ENCODE results near the gene SF3B6. TPM values are rescaled to one million over a fixed set of nuclear protein-coding genes. Genes with fewer than 3 reads are reported as not detected.

SF3B6 gene
- total RNA-seq, 2 experiments from 2014 or later, result 59.8 to 62.6 TPM

DNA sequence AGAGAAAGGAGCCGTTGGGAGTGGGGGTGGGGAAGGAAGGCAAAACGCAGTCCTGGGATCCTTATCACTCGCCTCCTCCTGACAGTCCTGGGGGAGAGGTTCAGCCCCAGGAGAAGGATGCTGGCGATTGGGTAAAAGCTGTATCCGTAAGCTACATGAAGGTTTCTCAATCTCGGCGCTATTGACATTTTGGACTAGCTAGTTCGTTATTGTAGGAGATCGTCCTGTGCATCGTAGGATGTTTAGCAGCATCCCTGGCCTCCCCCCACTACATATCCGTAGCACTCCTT lies 9.0 kb upstream of the SF3B6 start:
- Mint-ChIP-seq H3K36me3 (ENCODE audit: low read depth) (peaks cover 35% of the 10 kb centered on the region), H3K27ac (peak overlapping the region; percentile 49)
- no peaks in the 10 kb centered on the region for H3K9me3 ChIP-seq (ENCODE audit: control insufficient read depth in 1 of 2, insufficient read depth in 1 of 2, low read length in 2 of 2)

GRCh38 chr2:24084386-24085199 lies 8.5 kb upstream of the SF3B6 start, which contains the start of gene TP53I3:
Gene TP53I3, minus strand, starts transcription at chr2:24084834. Its CDS starts 508 bp downstream, at chr2:24084326.
- Histone ChIP-seq H3K4me1 (ENCODE audit: insufficient read depth, low read length) (peaks cover 19% of the 10 kb centered on the region), H3K27me3 (ENCODE audit: control insufficient read depth in 1 of 2, insufficient read depth in 2 of 2, low read length in 2 of 2) (no peaks in the 10 kb centered on the region), H3K27ac (ENCODE audit: low read depth in 1 of 2, low read length in 2 of 2) (peak within 1 kb of the TSS in 1 of 2 donors; percentile 5), H3K4me3 (ENCODE audit: low read length) (peak within 1 kb of the TSS; percentile 61), H3K36me3 (ENCODE audit: insufficient read depth, low read length) (peaks cover 15% of the 10 kb centered on the region), H3K9me3 (ENCODE audit: control insufficient read depth in 1 of 2, insufficient read depth in 1 of 2, low read length in 2 of 2) (no peaks in the 10 kb centered on the region)
- H3K4me1 Mint-ChIP-seq (ENCODE audit: low read depth), result peaks cover 21% of the 10 kb centered on the region
- H3K36me3 Mint-ChIP-seq (ENCODE audit: low read depth), result peaks cover 35% of the 10 kb centered on the region
- POLR2A ChIA-PET, result interaction anchor here (0.6 to 3.1 kb wide), 9 partner anchors 8 to 709 kb away, joined by 3 to 33 read pairs (median 6); partner anchors contain the start of genes ATAD2B, CENPO, FAM228B and ITSN2
- peak; percentile 88 for ATAC-seq (ENCODE audit: poor library complexity)
- H3K4me3 Mint-ChIP-seq, result peak within 1 kb of the TSS; percentile 91
- intact Hi-C loops (cut with DNase I, micrococcal nuclease), result loop anchor here (1.0 to 2.0 kb wide), 4 partner anchors 96 to 260 kb away; partner anchors contain the start of gene ATAD2B (in 2 of the 2)
- CTCF ChIA-PET, result interaction anchor here (0.5 to 3.1 kb wide), 32 partner anchors 8 to 718 kb away, joined by 3 to 51 read pairs (median 4); partner anchors contain the start of genes ATAD2B, SF3B6, UBXN2A and WDCP
- no peaks in the 10 kb centered on the region for H3K27me3 Mint-ChIP-seq
- peak; percentile 94 for TF ChIP-seq CTCF (IDR thresholded peaks at IDR 0.05)
- peak within 1 kb of the TSS; percentile 82 for H3K27ac Mint-ChIP-seq
- H3K9me3 Mint-ChIP-seq, result no peaks in the 10 kb centered on the region
- peak; percentile 57 to 91 (median 78) for DNase-seq

More for the DNA sequence above, 9.0 kb upstream of the SF3B6 start:
- H3K4me1 ChIP-seq (ENCODE audit: insufficient read depth, low read length), result peaks cover 19% of the 10 kb centered on the region
- CTCF ChIA-PET, result interaction anchor here (1.0 to 3.1 kb wide), 6 partner anchors 9 to 261 kb away, joined by 4 to 51 read pairs (median 12); partner anchors contain the start of genes ATAD2B, SF3B6 and WDCP
- TF ChIP-seq CTCF (IDR thresholded peaks at IDR 0.05), result no peak
- peaks cover 21% of the 10 kb centered on the region for H3K4me1 Mint-ChIP-seq (ENCODE audit: low read depth)
- no peak for ATAC-seq (ENCODE audit: poor library complexity)
- H3K27me3 Mint-ChIP-seq, result no peaks in the 10 kb centered on the region
- POLR2A ChIA-PET, result interaction anchor here (1.9 to 3.1 kb wide), 4 partner anchors 9 to 260 kb away, joined by 7 to 33 read pairs (median 10); partner anchors contain the start of genes ATAD2B, SF3B6 and WDCP
- H3K36me3 ChIP-seq (ENCODE audit: insufficient read depth, low read length), result peaks cover 15% of the 10 kb centered on the region
- no peak for DNase-seq
- intact Hi-C loops (cut with DNase I, micrococcal nuclease), result loop anchor here (2.0 kb wide), 1 partner anchor 158 kb away; the partner anchor contains the start of gene ATAD2B (in 2 of the 2)
- H3K4me3 Mint-ChIP-seq, result peak overlapping the region; percentile 57
- H3K27ac ChIP-seq (ENCODE audit: low read depth in 1 of 2, low read length in 2 of 2), result no peak overlapping the region
- peak overlapping the region; percentile 61 for H3K4me3 ChIP-seq (ENCODE audit: low read length)
- H3K27me3 ChIP-seq (ENCODE audit: control insufficient read depth in 1 of 2, insufficient read depth in 2 of 2, low read length in 2 of 2), result no peaks in the 10 kb centered on the region
- no peaks in the 10 kb centered on the region for H3K9me3 Mint-ChIP-seq

DNA sequence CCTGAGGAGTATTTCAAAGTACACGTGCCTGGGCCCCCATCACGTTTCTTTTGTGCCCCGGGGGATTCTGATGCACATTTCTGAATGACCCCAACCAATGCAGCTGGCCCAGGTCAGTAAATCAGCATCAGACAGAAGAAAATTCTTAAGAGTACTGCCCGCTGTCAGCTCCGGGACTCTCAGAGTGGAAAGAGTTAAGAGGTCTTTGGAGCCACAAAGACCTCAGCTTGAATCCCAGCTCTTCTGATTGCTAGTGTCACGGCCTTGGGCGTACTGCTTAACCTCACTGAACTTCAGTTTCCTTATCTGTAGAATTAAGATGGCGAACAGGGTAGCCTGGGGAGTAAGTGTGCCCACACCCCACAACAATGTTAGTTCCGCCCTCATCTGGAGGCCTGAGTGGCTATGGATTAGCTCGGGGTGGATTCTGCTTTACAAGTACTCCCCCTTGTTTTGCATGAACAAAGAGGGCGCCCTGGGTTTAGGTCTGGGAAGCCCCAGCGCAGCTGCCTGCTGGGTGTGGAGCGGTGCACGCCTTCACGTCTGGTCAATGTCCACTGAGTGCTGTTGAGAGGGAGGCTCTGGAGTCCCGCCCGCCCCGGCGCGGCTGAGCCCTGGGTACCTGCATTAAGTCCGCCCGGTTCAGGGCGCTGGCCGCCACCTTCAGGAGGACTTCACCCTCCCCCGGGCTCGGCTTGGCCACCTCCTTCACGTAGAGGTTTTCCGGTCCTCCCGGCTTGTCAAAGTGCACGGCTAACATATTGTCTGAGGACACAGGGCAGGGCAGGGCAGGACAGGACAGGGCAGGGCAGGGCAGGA lies 7.7 kb upstream of the SF3B6 start:
- TF ChIP-seq CTCF (IDR thresholded peaks at IDR 0.05), result no peak
- intact Hi-C loops (cut with DNase I, micrococcal nuclease), result loop anchor here (1.0 to 2.0 kb wide), 4 partner anchors 95 to 259 kb away; partner anchors contain the start of gene ATAD2B (in 2 of the 2)
- Histone ChIP-seq H3K4me3 (ENCODE audit: low read length) (peak overlapping the region; percentile 61), H3K36me3 (ENCODE audit: insufficient read depth, low read length) (peaks cover 15% of the 10 kb centered on the region), H3K27ac (ENCODE audit: low read depth in 1 of 2, low read length in 2 of 2) (peak overlapping the region in 1 of 2 donors; percentile 5), H3K4me1 (ENCODE audit: insufficient read depth, low read length) (peaks cover 19% of the 10 kb centered on the region), H3K9me3 (ENCODE audit: control insufficient read depth in 1 of 2, insufficient read depth in 1 of 2, low read length in 2 of 2) (no peaks in the 10 kb centered on the region), H3K27me3 (ENCODE audit: control insufficient read depth in 1 of 2, insufficient read depth in 2 of 2, low read length in 2 of 2) (no peaks in the 10 kb centered on the region)
- Mint-ChIP-seq H3K27ac (peak overlapping the region; percentile 82), H3K36me3 (ENCODE audit: low read depth) (peaks cover 27% of the 10 kb centered on the region), H3K27me3 (no peaks in the 10 kb centered on the region), H3K4me3 (peak overlapping the region; percentile 91), H3K4me1 (ENCODE audit: low read depth) (peaks cover 21% of the 10 kb centered on the region), H3K9me3 (no peaks in the 10 kb centered on the region)
- CTCF ChIA-PET, result interaction anchor here (0.6 to 3.1 kb wide), 22 partner anchors 8 to 264 kb away, joined by 3 to 51 read pairs (median 4); partner anchors contain the start of genes ATAD2B, SF3B6, UBXN2A and WDCP
- DNase-seq (peak in 6 of 14 experiments; percentile 12 to 75 (median 38)), ATAC-seq (ENCODE audit: poor library complexity) (peak; percentile 73)
- POLR2A ChIA-PET, result interaction anchor here (0.7 to 3.1 kb wide), 9 partner anchors 8 to 709 kb away, joined by 3 to 33 read pairs (median 6); partner anchors contain the start of genes ATAD2B, CENPO, ITSN2 and PTRHD1
